Measurements from ENCODE around the gene NMUR2. TPM values are rescaled to one million over a fixed set of nuclear protein-coding genes. Genes with fewer than 3 reads are reported as not detected.

The NMUR2 gene
- polyA plus RNA-seq, 1 donor from 2014 or later: not detected

DNA sequence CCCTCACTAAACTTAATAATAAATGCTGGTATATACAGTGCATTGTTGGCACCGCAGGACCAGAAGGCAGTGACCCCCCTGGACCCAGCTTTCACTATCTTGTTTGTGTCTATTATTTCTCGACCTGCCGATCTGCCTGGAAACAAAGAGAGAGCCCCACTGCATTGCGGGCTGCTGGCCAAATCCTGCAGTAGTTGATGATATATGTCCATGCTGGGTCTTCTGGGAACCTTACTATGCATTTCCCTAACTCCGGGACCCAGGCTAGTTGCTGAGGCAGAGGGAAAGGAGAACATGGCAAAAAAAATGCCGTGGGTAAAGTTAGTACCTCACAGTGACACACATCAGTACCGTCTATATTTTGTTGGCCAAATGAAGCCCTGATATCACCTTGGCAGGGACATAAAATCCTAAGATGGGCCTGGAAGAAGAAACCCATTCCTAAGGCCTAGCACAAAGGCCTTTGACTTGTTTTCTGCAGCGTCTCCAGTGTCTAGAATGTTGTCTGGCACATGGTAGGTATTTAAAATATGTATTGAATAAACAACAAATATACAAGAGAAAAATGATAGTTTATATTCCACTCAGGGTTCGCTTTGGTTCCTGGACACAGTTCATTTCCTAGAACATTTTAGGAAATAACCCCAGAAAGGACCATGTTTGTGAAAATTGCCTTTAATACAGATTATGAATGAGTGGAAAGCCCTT, 46.1 kb downstream of the NMUR2 start:
- H3F3A ChIP-seq (ENCODE audit: insufficient read depth, low read length, poor library complexity, severe bottlenecking): no peaks in the 10 kb centered on the region
- no peaks in the 10 kb centered on the region for H3K27me3 ChIP-seq (ENCODE audit: insufficient read depth, low read depth, low read length)
- no peaks in the 10 kb centered on the region for H3K36me3 ChIP-seq (ENCODE audit: insufficient read depth, low read length)

DNA sequence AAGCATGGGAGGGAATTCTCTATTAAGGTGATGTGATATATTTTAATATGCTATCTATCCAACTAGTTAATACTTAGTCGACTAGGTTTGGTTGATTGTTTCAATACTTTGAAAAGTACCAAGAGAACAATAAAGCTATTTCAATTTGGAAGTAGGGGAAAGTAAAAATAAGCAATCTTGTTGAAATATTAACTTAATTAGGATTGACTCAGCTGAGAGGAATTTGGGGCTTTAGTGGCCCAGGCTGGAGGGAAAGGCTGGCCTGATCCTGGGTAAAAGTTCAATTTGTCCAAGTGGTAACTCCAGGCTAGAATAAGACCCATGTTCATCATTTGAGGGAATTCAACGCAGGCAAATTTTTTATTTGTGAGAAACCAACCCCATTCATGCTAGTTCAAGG, 48.6 kb downstream of the NMUR2 start:
- no peaks in the 10 kb centered on the region for H3K9me3 ChIP-seq (ENCODE audit: low read length)
- no peak overlapping the region for H2AFZ ChIP-seq (ENCODE audit: low read depth, low read length)
- H3K9me2 ChIP-seq (ENCODE audit: insufficient read depth, low read length): no peaks in the 10 kb centered on the region
- H3K4me3 ChIP-seq (ENCODE audit: low read length): no peak overlapping the region
- no peaks in the 10 kb centered on the region for H4K20me1 ChIP-seq (ENCODE audit: insufficient read depth)
- no peak overlapping the region for H3K27ac ChIP-seq (ENCODE audit: low read length)
- no peaks in the 10 kb centered on the region for H3F3A ChIP-seq (ENCODE audit: insufficient read depth, low read length, poor library complexity, severe bottlenecking)
- H3K79me2 ChIP-seq (replicated peaks; ENCODE audit: insufficient read depth, low read length): no peaks in the 10 kb centered on the region
- H3K4me2 ChIP-seq (ENCODE audit: low read length): no peak overlapping the region
- H3K36me3 ChIP-seq (ENCODE audit: insufficient read depth, low read length): no peaks in the 10 kb centered on the region
- H3K9ac ChIP-seq (ENCODE audit: low read length): no peak overlapping the region
- no peaks in the 10 kb centered on the region for H3K27me3 ChIP-seq (ENCODE audit: insufficient read depth, low read depth, low read length)
- TF ChIP-seq EP300 (conservative IDR thresholded peaks at IDR 0.05; ENCODE audit: poor library complexity, severe bottlenecking) (no peak), CTCF (IDR thresholded peaks at IDR 0.05; ENCODE audit: poor library complexity, severe bottlenecking) (no peak), TAF1 (IDR thresholded peaks at IDR 0.05; ENCODE audit: low read depth) (no peak), MXI1 (conservative IDR thresholded peaks at IDR 0.05; ENCODE audit: poor library complexity, severe bottlenecking) (no peak), RAD21 (conservative IDR thresholded peaks at IDR 0.05) (no peak), SMC3 (conservative IDR thresholded peaks at IDR 0.05; ENCODE audit: poor library complexity) (no peak), POLR2AphosphoS5 (IDR thresholded peaks at IDR 0.05) (no peak)
- TF ChIP-seq, protein P1, sequence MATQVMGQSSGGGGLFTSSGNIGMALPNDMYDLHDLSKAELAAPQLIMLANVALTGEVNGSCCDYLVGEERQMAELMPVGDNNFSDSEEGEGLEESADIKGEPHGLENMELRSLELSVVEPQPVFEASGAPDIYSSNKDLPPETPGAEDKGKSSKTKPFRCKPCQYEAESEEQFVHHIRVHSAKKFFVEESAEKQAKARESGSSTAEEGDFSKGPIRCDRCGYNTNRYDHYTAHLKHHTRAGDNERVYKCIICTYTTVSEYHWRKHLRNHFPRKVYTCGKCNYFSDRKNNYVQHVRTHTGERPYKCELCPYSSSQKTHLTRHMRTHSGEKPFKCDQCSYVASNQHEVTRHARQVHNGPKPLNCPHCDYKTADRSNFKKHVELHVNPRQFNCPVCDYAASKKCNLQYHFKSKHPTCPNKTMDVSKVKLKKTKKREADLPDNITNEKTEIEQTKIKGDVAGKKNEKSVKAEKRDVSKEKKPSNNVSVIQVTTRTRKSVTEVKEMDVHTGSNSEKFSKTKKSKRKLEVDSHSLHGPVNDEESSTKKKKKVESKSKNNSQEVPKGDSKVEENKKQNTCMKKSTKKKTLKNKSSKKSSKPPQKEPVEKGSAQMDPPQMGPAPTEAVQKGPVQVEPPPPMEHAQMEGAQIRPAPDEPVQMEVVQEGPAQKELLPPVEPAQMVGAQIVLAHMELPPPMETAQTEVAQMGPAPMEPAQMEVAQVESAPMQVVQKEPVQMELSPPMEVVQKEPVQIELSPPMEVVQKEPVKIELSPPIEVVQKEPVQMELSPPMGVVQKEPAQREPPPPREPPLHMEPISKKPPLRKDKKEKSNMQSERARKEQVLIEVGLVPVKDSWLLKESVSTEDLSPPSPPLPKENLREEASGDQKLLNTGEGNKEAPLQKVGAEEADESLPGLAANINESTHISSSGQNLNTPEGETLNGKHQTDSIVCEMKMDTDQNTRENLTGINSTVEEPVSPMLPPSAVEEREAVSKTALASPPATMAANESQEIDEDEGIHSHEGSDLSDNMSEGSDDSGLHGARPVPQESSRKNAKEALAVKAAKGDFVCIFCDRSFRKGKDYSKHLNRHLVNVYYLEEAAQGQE (IDR thresholded peaks at IDR 0.05; ENCODE audit: borderline replicate concordance): no peak

More for the DNA sequence above, 46.1 kb downstream of the NMUR2 start:
- Histone ChIP-seq H3K9me3 (ENCODE audit: low read length) (no peaks in the 10 kb centered on the region), H4K20me1 (ENCODE audit: insufficient read depth) (no peaks in the 10 kb centered on the region), H3K79me2 (replicated peaks; ENCODE audit: insufficient read depth, low read length) (no peaks in the 10 kb centered on the region), H3K27ac (ENCODE audit: low read length) (no peak overlapping the region), H3K4me3 (ENCODE audit: low read length) (no peak overlapping the region), H3K9ac (ENCODE audit: low read length) (no peak overlapping the region), H3K9me2 (ENCODE audit: insufficient read depth, low read length) (no peaks in the 10 kb centered on the region), H2AFZ (ENCODE audit: low read depth, low read length) (no peak overlapping the region), H3K4me2 (ENCODE audit: low read length) (no peak overlapping the region)
- TF ChIP-seq TAF1 (IDR thresholded peaks at IDR 0.05; ENCODE audit: low read depth): no peak
- no peak for TF ChIP-seq POLR2AphosphoS5 (IDR thresholded peaks at IDR 0.05)
- TF ChIP-seq RAD21 (conservative IDR thresholded peaks at IDR 0.05): no peak
- no peak for TF ChIP-seq EP300 (conservative IDR thresholded peaks at IDR 0.05; ENCODE audit: poor library complexity, severe bottlenecking)
- TF ChIP-seq SMC3 (conservative IDR thresholded peaks at IDR 0.05; ENCODE audit: poor library complexity): no peak
- TF ChIP-seq CTCF (IDR thresholded peaks at IDR 0.05; ENCODE audit: poor library complexity, severe bottlenecking): no peak
- TF ChIP-seq, protein P1 (IDR thresholded peaks at IDR 0.05; ENCODE audit: borderline replicate concordance): no peak
- no peak for TF ChIP-seq EZH2 (IDR thresholded peaks at IDR 0.05; ENCODE audit: borderline replicate concordance, insufficient read depth, low read length, poor library complexity, severe bottlenecking)
- no peak for TF ChIP-seq MXI1 (conservative IDR thresholded peaks at IDR 0.05; ENCODE audit: poor library complexity, severe bottlenecking)

All from neural cell (in vitro differentiated cells).